Measurements from ENCODE around the gene KRT39. TPM values are rescaled to one million over a fixed set of nuclear protein-coding genes. Genes with fewer than 3 reads are reported as not detected.

Gene KRT39
- total and polyA plus RNA-seq, 8 donors = not detected

DNA sequence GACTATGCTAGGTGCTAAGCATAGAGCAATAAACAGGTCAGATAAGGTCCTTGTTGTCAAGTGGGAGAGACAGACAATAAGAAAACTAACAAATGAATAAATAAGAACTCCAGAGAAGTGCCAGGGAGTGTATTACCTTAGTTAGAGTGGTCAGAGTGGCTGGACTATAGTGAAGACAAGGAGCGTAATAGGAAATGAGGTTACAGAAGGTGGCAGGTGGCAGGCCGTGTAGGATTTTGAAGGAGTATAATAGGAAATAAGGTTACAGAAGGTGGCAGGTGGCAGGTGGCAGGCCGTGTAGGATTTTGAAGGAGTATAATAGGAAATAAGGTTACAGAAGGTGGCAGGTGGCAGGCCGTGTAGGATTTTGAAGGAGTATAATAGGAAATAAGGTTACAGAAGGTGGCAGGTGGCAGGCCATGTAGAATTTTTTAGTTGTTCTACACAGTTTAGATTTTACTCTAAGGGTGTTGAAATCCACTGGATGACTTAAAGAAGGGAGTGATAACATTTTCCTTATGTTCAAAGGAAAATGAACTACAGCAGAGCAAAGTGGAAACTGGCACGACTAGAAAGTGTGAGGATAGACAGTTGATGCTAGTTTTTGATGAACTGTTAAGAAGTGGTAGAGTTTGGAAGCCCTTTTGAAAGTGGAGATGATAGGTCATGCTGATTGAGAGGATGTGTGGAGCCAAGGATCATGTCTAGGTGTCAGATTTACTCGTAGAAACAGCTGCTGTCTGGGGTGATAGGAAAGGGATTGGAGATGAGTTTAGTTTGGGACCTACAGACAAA, 45.8 kb upstream of the KRT39 start:
- Histone ChIP-seq H3K4me3 (no peak overlapping the region), H3K36me3 (no peaks in the 10 kb centered on the region), H3K27me3 (no peaks in the 10 kb centered on the region), H3K4me1 (no peaks in the 10 kb centered on the region), H3K27ac (no peak overlapping the region), H3K9me3 (no peaks in the 10 kb centered on the region)
- TF ChIP-seq, protein P1, sequence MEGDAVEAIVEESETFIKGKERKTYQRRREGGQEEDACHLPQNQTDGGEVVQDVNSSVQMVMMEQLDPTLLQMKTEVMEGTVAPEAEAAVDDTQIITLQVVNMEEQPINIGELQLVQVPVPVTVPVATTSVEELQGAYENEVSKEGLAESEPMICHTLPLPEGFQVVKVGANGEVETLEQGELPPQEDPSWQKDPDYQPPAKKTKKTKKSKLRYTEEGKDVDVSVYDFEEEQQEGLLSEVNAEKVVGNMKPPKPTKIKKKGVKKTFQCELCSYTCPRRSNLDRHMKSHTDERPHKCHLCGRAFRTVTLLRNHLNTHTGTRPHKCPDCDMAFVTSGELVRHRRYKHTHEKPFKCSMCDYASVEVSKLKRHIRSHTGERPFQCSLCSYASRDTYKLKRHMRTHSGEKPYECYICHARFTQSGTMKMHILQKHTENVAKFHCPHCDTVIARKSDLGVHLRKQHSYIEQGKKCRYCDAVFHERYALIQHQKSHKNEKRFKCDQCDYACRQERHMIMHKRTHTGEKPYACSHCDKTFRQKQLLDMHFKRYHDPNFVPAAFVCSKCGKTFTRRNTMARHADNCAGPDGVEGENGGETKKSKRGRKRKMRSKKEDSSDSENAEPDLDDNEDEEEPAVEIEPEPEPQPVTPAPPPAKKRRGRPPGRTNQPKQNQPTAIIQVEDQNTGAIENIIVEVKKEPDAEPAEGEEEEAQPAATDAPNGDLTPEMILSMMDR (IDR thresholded peaks at IDR 0.05) = no peak
- TF ChIP-seq POLR2A (IDR thresholded peaks at IDR 0.05) (no peak), EP300 (IDR thresholded peaks at IDR 0.05) (no peak), POLR2AphosphoS5 (IDR thresholded peaks at IDR 0.05) (no peak)
- DNase-seq = no peak
- intact Hi-C loops (cut with DNase I; ENCODE audit: low total_unique reads) = no loop called here
- WGBS, 5 donors = 73 to 85% (median 77%) methylated on average over 6 of the region's 6 CpGs

DNA sequence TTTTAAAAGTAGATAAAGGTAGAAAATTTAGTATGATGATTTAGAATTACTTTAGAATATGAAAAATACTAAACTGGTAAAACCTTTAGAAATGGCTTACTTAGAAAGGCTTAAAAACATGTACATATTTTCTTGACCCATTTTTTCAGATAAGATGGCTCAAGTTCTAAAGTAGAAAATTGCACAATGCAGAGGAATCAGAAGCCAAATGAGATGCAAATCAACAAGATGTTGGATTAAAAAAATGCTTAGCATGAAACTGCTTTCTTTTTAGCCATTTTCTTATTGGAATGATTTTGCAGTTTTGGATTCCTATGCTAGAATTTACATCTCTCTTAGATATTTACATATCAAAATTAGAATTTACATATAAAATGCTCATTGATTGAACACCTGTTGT, 43.7 kb upstream of the KRT39 start:
- Histone ChIP-seq H3K36me3 (no peaks in the 10 kb centered on the region), H3K4me3 (no peak overlapping the region), H3K27ac (no peak overlapping the region), H3K9me3 (no peaks in the 10 kb centered on the region), H3K4me1 (no peaks in the 10 kb centered on the region), H3K27me3 (no peaks in the 10 kb centered on the region)
- intact Hi-C loops (cut with DNase I; ENCODE audit: low total_unique reads) = no loop called here
- no peak for TF ChIP-seq EP300 (IDR thresholded peaks at IDR 0.05)
- no peak for DNase-seq

DNA sequence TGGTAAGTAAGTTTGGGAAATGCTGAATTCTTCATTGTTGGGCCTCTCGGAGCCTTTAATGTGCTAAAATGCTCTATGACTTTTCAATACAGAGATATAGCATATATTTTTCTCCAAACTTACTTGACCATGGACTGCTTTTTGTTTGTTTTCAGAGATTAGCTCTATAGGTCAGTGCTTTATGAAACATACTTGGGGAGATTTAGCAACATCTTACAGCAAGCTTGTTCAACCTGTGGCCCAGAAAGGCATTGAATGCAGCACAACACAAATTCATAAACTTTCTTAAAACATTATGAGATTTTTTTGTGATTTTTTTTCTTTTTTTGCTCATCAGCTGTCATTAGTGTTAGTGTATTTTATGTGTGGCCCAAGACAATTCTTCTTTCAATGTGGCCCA, 43.2 kb upstream of the KRT39 start:
- Histone ChIP-seq H3K36me3 (no peaks in the 10 kb centered on the region), H3K4me1 (no peaks in the 10 kb centered on the region), H3K27ac (no peak overlapping the region), H3K4me3 (no peak overlapping the region), H3K9me3 (no peaks in the 10 kb centered on the region), H3K27me3 (no peaks in the 10 kb centered on the region)
- no peak for TF ChIP-seq POLR2A (IDR thresholded peaks at IDR 0.05)
- TF ChIP-seq, protein P1 (IDR thresholded peaks at IDR 0.05) = no peak
- no peak for TF ChIP-seq EP300 (IDR thresholded peaks at IDR 0.05)
- no peak for TF ChIP-seq POLR2AphosphoS5 (IDR thresholded peaks at IDR 0.05)
- intact Hi-C loops (cut with DNase I; ENCODE audit: low total_unique reads) = no loop called here
- WGBS, 5 donors = 58 to 76% (median 62%) methylated on average over 1 of the region's 1 CpG
- no peak for DNase-seq

- no peaks in the 10 kb centered on the region for H3K4me1 ChIP-seq
- TF ChIP-seq, protein P1 (IDR thresholded peaks at IDR 0.05) = no peak
- no peak for TF ChIP-seq POLR2A (IDR thresholded peaks at IDR 0.05)
- no peak for TF ChIP-seq EP300 (IDR thresholded peaks at IDR 0.05)
- TF ChIP-seq POLR2AphosphoS5 (IDR thresholded peaks at IDR 0.05) = no peak
- H3K9me3 ChIP-seq = no peaks in the 10 kb centered on the region
- intact Hi-C loops (cut with DNase I; ENCODE audit: low total_unique reads) = no loop called here
- H3K27me3 ChIP-seq = no peaks in the 10 kb centered on the region
- no peak for DNase-seq
- 22 to 41% (median 29%) methylated on average over 4 of the region's 4 CpGs for WGBS, 5 donors
- no peak overlapping the region for H3K4me3 ChIP-seq
- H3K27ac ChIP-seq = no peak overlapping the region
- H3K36me3 ChIP-seq = no peaks in the 10 kb centered on the region
Measured at GRCh38 chr17:41009301-41009760, 42.6 kb upstream of the KRT39 start.

DNA sequence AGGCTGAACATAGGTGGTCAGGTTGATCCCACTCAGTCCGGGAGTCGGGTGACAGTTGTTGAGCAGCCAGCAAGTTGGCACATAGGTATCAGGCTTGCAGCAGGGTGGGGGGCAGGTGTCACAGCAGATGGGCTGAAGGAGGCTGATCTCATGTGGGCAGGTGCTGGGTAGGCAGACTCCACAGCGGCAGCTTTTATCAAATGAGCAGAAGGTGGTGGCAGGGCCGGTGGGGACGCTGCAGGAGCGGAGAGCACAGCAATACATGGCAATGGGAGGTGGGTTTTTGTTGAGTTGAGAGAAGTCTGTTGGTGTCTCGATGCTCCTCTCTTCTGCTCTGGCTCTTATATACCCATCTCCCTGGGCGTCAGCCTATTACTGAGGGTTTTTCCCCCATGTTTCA, 42.1 kb upstream of the KRT39 start, which contains the start of gene KRTAP3-1:
TSS of gene KRTAP3-1 (minus strand) at position 318 of the 400 bp plus-strand sequence. CDS start at position 264, 54 bp downstream.
- H3K27ac ChIP-seq = no peak within 1 kb of the TSS

More for the DNA sequence above, 42.1 kb upstream of the KRT39 start, which contains the start of gene KRTAP3-1:
- H3K4me3 ChIP-seq = no peak within 1 kb of the TSS
- H3K27me3 ChIP-seq = no peaks in the 10 kb centered on the region
- H3K9me3 ChIP-seq = no peaks in the 10 kb centered on the region
- H3K36me3 ChIP-seq = no peaks in the 10 kb centered on the region
- intact Hi-C loops (cut with DNase I; ENCODE audit: low total_unique reads) = no loop called here
- 69 to 81% (median 75%) methylated on average over 4 to 8 of the region's 8 CpGs for WGBS, 5 donors
- H3K4me1 ChIP-seq = no peaks in the 10 kb centered on the region
- peak in 1 of 2 donors; percentile 10 for DNase-seq
- TF ChIP-seq EP300 (IDR thresholded peaks at IDR 0.05) (no peak), POLR2AphosphoS5 (IDR thresholded peaks at IDR 0.05) (no peak)
